22Rv1 (cell line): Measurements from ENCODE around the gene LRRC58.

ENCODE experiments used
- ZFX ChIP-seq: fragments of 450-650 bp; IDR thresholded peaks from 2 replicates; pipeline ENCODE4 v1.6.1; 2017; ENCODE audit warnings: antibody characterized with exemption, borderline replicate concordance
- TF ChIP-seq, protein P1 (sequence below): fragments of 450-650 bp; IDR thresholded peaks from 2 replicates; pipeline ENCODE4 v1.5.1; 2017; ENCODE audit warnings: mild to moderate bottlenecking

- TF ChIP-seq, protein P1, sequence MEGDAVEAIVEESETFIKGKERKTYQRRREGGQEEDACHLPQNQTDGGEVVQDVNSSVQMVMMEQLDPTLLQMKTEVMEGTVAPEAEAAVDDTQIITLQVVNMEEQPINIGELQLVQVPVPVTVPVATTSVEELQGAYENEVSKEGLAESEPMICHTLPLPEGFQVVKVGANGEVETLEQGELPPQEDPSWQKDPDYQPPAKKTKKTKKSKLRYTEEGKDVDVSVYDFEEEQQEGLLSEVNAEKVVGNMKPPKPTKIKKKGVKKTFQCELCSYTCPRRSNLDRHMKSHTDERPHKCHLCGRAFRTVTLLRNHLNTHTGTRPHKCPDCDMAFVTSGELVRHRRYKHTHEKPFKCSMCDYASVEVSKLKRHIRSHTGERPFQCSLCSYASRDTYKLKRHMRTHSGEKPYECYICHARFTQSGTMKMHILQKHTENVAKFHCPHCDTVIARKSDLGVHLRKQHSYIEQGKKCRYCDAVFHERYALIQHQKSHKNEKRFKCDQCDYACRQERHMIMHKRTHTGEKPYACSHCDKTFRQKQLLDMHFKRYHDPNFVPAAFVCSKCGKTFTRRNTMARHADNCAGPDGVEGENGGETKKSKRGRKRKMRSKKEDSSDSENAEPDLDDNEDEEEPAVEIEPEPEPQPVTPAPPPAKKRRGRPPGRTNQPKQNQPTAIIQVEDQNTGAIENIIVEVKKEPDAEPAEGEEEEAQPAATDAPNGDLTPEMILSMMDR: peak; percentile 66
- TF ChIP-seq ZFX: no peak
Observed at GRCh38 chr3:120348991-120349854, at the start of gene LRRC58.
